ENCODE data around the gene MRPL28.
"Not testable (repeated sequence)": the region's sequence is repeated elsewhere in the genome, so short reads cannot be mapped to it uniquely, and the experiment has no call there.

Gene MRPL28

DNA sequence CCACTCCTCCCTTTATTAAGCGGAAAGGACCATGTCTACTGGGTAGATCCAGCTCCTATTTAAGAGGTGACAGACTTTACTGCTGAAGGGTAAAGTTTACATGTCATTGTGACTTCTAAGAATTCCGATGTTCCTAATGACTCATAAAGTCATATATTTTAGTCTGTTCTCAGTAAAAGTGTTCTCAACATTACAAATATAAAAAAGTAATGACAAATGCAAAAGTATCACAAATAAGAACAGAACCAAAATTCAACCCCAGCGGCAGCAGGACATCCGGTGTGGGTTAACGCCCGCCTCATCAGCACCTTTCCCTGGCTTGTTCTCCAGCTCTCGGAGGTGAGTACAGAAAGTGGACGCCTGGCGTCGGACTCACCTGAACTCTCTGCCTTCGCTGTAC is 24.6 kb downstream of the MRPL28 start:
- no peak for DNase-seq (ENCODE audit: low spot score)
- TF ChIP-seq, protein P1, sequence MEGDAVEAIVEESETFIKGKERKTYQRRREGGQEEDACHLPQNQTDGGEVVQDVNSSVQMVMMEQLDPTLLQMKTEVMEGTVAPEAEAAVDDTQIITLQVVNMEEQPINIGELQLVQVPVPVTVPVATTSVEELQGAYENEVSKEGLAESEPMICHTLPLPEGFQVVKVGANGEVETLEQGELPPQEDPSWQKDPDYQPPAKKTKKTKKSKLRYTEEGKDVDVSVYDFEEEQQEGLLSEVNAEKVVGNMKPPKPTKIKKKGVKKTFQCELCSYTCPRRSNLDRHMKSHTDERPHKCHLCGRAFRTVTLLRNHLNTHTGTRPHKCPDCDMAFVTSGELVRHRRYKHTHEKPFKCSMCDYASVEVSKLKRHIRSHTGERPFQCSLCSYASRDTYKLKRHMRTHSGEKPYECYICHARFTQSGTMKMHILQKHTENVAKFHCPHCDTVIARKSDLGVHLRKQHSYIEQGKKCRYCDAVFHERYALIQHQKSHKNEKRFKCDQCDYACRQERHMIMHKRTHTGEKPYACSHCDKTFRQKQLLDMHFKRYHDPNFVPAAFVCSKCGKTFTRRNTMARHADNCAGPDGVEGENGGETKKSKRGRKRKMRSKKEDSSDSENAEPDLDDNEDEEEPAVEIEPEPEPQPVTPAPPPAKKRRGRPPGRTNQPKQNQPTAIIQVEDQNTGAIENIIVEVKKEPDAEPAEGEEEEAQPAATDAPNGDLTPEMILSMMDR (IDR thresholded peaks at IDR 0.05) = no peak
- Histone ChIP-seq H3K27ac (no peak overlapping the region), H3K4me3 (no peak overlapping the region)

DNA sequence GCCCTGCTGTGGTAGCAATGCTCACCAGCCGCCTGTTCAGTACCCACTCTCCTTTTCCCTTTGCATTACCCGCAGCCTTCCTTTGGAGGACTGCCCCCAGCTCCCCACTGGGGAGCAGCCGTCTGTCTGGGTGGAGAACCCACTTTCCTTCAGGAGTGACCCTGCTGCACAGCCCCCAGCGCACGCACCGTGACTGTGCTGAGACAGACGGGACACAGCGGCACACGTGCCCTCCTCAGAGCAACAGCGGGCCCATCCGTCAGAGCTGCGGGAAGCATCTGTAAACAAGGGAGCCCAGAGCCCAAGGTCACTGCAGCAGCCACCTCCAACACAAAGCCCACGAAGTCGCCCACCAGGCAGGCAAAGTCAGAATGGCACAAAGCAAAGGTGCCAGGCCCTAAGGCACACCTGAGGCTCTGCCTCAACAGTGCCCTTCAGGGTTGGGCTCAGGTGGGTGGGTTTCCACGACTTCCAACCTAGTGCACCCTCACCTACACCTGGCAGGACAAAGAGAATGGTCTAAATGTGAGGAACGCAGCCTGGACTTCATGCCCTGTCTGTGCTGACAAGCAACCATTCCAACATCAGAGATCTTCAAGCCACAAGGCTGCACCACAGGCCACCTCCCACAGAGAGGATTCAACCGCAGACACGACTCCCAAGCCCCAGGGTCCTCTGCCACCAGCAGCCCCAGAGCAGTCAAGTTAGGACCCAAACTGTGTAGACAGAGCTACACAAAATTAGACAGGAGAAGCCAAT is 27.7 kb downstream of the MRPL28 start:
- TF ChIP-seq, protein P1 (IDR thresholded peaks at IDR 0.05) = no peak
- DNase-seq (ENCODE audit: low spot score) = no peak
- no peak overlapping the region for H3K27ac ChIP-seq
- no peak overlapping the region for H3K4me3 ChIP-seq

DNA sequence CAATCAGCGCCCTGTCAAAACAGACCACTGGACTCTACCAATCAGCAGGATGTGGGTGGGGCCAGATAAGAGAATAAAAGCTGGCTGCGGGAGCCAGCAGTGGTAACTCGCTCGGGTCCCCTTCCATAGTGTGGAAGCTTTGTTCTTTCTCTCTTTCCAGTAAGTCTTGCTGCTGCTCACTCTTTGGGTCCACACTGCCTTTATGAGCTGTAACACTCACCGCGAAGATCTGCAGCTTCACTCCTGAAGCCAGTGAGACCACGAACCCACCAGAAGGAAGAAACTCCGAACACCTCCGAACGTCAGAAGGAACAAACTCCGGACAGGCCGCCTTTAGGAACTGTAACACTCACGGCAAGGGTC is 28.4 kb downstream of the MRPL28 start:
- not testable (repeated sequence) for H3K27ac ChIP-seq; H3K4me3 ChIP-seq; DNase-seq (ENCODE audit: low spot score)

DNA sequence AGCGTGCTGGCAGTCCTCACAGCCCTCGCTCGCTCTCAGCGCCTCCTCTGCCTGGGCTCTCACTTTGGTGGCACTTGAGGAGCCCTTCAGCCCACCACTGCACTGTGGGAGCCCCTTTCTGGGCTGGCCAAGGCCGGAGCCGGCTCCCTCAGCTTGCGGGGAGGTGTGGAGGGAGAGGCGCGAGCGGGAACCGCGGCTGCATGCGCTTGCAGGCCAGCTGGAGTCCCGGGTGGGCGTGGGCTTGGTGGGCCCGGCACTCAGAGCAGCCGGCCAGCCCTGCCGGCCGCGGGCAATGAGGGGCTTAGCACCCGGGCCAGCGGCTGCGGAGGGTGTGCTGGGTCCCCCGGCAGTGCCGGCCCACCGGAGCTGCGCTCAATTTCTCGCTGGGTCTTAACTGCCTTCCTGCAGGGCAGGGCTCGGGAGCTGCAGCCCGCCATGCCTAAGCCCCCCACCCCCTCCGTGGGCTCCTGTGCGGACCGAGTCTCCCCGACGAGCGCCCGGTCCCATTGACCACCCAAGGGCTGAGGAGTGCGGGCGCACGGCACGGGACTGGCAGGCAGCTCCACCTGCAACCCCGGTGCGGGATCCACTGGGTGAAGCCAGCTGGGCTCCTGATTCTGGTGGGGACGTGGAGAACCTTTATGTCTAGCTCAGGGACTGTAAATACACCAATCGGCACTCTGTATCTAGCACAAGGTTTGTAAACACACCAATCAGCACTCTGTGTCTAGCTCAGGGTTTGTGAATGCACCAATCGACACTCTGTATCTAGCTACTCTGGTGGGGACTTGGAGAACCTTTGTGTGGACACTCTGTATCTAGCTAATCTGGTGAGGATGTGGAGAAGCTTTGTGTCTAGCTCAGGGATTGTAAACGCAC is 29.0 kb downstream of the MRPL28 start:
- DNase-seq (ENCODE audit: low spot score); H3K4me3 ChIP-seq; H3K27ac ChIP-seq: not testable (repeated sequence)

DNA sequence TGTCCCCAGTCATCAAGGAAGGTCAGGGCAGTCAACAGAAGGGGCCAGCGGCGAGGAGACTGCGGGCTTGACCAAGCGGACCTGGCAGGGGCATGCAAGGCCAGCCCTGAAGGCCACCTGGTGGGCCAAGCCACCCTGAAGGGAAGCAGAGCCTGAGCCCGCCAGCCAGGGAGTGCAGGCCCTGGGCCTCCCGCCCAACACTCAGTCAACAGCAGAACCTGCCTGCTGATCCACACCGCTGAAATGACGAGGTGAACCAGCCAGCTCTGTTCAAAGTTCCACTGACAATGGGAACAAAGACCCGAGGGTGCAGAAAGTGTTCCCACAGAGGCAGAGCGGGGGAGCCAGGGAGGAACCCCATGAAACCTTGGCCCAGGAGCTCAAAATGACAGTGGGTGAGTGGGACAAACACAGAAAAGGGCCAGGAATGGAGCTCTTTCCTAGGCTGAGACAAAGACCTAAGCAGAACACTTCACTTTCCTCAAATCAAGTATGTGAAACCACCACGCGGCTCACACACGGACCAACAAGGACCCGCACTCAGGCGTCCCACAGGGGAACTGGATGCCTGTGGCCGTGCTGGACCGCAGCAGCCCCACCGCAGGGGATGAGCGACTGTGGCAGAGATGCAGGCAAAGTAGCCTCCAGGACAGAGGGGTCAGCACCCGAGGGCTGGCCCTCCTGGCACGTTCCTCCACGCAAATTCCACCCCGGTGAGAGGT is 29.8 kb downstream of the MRPL28 start:
- no peak overlapping the region for H3K27ac ChIP-seq
- TF ChIP-seq, protein P1 (IDR thresholded peaks at IDR 0.05) = no peak
- no peak for DNase-seq (ENCODE audit: low spot score)

DNA sequence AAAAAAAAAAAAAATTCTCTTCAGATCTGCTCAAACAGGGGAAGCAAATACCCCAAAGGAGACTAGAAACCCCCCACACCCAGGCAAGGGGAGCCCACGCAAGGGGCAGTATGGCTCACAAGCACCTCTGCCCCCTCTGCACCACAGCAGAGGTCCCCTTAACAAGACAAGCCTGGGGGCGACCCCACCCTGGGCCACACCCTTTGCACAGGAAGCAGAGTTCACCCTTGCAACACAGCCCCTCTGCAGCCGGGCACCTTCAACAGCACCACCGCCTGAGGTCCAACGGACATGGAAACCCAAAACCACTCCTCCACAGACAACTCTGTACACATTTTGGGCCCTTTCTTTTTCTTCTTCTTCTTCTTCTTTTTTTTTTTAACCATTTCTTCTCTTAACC is 30.7 kb downstream of the MRPL28 start:
- no peak overlapping the region for H3K4me3 ChIP-seq
- H3K27ac ChIP-seq = no peak overlapping the region
- TF ChIP-seq, protein P1 (IDR thresholded peaks at IDR 0.05) = no peak
- no peak for DNase-seq (ENCODE audit: low spot score)

More for the DNA sequence above, 29.8 kb downstream of the MRPL28 start:
- no peak overlapping the region for H3K4me3 ChIP-seq

DNA sequence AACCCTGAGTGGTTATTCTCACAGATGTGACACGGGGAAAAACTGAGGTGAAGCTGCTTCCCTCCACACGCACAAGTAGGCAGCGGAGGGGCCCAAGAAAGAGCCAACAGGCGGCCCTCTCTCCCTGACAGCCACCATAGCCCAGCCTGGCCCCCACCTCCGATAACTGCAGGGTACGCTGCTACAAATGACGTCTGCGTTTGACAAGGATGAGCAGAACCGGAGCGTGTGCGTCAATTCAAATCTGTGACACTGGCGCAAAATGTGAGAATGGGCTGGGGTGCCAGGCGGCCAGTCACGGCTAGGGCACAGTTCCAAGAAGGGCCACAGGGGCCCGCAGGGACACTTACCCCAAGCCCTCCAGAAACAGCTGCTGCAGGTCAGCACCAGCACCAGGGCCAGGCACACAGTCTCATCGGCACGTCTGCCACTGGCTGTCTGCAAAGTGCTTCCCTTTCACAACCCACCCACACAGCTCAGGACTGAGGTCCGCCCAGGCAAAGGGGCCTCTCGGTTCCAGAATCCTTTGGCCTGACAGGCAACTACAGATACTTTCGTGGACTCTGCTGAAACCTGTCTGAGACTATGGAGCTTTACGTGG is 32.3 kb downstream of the MRPL28 start:
- Histone ChIP-seq H3K4me3 (no peak overlapping the region), H3K27ac (no peak overlapping the region)
- TF ChIP-seq, protein P1 (IDR thresholded peaks at IDR 0.05) = no peak
- DNase-seq (ENCODE audit: low spot score) = no peak

Data from coronary artery (tissue), 2 donors.